ENCODE data around the gene NEK6.

NEK6 gene

DNA sequence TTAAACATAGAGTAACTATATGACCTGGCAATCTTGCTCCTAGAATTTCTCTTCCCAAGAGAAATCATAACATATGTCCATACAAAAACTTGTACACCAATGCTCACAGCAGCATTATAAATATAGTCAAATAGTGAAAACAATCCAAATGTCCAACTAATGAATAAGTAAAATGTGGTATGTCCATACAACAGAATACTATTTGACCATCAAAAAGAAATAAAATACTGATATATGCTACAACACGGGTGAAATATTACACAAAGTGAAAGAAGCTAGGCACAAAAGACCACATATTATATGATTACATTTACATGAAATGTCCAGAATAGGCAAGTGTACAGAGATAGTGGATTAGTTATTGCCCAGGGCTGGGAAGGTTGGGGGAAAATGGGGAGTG, 116.1 kb downstream of the NEK6 start:
- no peak for DNase-seq (ENCODE audit: low read depth in 3 of 3)

- no peak for DNase-seq (ENCODE audit: low read depth in 3 of 3)
Measured at GRCh38 chr9:124375726-124376125, 118.0 kb downstream of the NEK6 start.

DNA sequence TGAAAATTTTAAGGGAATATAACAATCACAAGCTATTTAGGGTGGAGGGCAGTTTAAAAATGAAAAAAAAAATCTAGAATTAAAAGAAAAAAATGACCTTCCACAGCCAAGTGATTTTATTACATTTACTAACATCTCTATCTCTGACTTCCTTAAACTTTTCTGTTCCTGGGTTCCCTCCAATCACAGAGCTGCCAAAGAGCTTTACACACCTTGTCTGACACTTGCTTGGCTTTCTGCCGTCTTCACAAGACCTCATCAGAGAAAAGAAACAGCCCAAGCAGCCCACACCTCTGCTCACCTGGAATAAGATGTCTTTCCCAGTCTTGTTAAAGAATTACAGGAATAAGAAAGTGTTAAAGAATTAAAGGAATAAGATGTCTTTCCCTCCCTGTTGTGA, 118.6 kb downstream of the NEK6 start:
- DNase-seq (ENCODE audit: low read depth in 3 of 3): no peak

DNA sequence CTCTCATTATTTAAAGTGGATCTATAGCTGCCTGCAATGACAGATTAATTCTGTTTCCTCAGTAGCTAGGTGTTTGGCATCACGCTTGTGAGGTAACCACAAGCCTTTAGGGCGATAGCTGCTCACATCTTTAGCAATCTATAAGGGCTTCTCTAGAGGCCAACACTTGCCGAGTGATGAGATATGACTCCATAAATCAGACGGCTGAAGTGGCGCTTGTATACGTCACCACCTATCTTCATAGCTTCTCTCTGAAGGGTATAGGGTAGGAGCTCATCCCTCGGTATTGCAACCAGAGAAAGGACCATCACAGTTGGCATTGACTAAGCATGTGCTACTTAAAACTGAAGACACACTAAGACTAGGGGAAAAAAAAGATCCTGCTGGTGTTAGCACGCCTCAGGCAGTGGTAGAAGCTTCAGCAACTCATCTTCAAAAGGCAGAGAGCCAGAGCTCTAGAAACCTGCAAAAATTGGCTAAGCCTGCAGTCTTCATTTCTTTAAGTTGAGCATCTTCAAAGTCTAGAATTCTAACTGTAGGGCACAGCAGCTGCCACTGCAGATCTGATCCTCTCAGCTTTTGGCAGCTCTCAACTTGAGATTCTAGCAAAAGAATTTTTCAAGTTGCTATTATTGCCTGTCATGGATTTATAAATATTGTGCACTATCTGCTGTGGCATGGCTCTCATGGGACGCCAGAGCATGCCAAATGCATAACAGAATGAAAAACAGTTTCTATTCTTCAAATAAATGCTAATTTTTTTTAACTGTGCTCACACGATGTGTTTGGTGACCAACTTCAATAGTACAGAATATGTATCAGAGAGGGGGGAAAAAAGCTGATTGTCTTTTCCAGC, 120.0 kb downstream of the NEK6 start:
- no peak for DNase-seq (ENCODE audit: low read depth in 3 of 3)

- no peak for DNase-seq (ENCODE audit: low read depth in 3 of 3)
Measured at GRCh38 chr9:124381170-124381945, 123.6 kb downstream of the NEK6 start.

GRCh38 chr9:124384210-124384609, 126.5 kb downstream of the NEK6 start:
- no peak for DNase-seq (ENCODE audit: low read depth in 3 of 3)

DNA sequence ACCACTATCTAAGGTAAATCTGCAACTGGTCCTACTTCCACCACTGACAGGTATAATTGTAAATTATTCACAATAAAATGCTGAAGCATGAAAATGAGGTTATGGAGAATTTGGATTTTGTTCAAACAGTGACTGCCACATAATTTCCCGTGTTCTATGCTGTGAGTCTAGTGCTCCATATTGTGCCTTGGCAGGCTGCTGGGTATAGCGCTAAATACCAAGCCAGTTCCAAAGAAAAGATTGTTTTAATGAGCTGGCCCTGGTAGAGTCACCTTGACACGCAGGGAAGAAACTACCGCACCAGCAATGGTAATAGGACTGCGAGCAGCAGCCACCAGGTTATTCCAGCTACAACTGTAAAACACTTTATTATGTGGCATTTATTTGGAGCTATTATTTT, 127.1 kb downstream of the NEK6 start:
- no peak for DNase-seq (ENCODE audit: low read depth in 3 of 3)

- no peak for DNase-seq (ENCODE audit: low read depth in 3 of 3)
Measured at GRCh38 chr9:124385623-124386022, 127.9 kb downstream of the NEK6 start.

- no peak for DNase-seq (ENCODE audit: low read depth in 3 of 3)
Measured at GRCh38 chr9:124386201-124386600, 128.5 kb downstream of the NEK6 start.

- DNase-seq (ENCODE audit: low read depth in 3 of 3): no peak
Measured at GRCh38 chr9:124388275-124389048, 130.7 kb downstream of the NEK6 start.

- DNase-seq (ENCODE audit: low read depth in 3 of 3): no peak
Measured at GRCh38 chr9:124389146-124389939, 131.6 kb downstream of the NEK6 start.

- DNase-seq (ENCODE audit: low read depth in 3 of 3): no peak
Measured at GRCh38 chr9:124390794-124391658, 133.3 kb downstream of the NEK6 start.

GRCh38 chr9:124392254-124392870, 134.6 kb downstream of the NEK6 start:
- no peak for DNase-seq (ENCODE audit: low read depth in 3 of 3)

- DNase-seq (ENCODE audit: low read depth in 3 of 3): no peak
Measured at GRCh38 chr9:124392871-124393460, 135.2 kb downstream of the NEK6 start.

DNA sequence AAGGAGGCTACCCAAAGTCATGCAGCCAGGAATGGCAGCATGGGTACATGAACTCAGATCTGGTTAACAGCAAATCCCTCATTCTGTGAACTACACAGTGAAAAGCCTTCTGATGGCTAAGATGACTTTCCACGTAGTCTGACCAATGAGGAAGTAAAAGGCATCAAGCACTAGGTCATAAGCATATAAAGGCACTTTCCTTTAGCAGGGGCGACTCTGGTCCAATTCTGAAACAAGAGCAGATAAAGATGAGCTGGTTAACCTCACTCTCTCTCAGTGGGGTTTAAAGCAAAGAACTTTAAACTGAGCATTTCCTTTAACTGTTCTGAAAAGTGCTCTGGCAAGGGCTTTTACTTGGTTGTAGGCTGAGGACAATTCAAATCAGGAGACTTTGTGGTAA, 136.4 kb downstream of the NEK6 start:
- no peak for DNase-seq (ENCODE audit: low read depth in 3 of 3)

DNA sequence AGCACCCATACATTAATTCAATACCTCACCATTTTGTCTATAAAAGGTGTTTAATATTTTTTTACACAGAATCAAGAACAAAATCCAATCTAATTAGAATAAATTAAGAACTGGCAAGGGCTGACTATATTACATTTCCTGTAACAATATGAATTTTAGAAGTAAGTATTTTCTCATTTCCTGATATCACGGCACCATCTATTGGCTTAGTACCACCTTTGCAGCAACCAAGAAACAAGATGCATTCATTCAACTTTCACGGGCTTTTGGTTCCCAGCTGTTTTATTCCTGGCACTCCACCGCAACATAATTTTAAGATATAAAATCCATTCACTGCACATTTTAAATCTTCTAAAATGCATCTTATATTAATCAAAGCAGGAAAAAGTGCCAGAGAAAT, 136.8 kb downstream of the NEK6 start:
- no peak for DNase-seq (ENCODE audit: low read depth in 3 of 3)

- DNase-seq (ENCODE audit: low read depth in 3 of 3): no peak
Measured at GRCh38 chr9:124395826-124396225, 138.1 kb downstream of the NEK6 start.

- DNase-seq (ENCODE audit: low read depth in 3 of 3): no peak
Measured at GRCh38 chr9:124398191-124398935, 140.6 kb downstream of the NEK6 start.

Measured in stimulated activated CD4-positive, alpha-beta T cell treated with anti-CD3 and anti-CD28 coated beads, TNF-alpha, amount 100 ng/mL, for 24 hours (primary cell).